ENCODE results near the gene PLXDC2.

The PLXDC2 gene

GRCh38 chr10:19874791-19875190 lies 58.6 kb downstream of the PLXDC2 start:
- no peak overlapping the region for H3K27ac ChIP-seq
- no peak for TF ChIP-seq CTCF (conservative IDR thresholded peaks at IDR 0.05)

DNA sequence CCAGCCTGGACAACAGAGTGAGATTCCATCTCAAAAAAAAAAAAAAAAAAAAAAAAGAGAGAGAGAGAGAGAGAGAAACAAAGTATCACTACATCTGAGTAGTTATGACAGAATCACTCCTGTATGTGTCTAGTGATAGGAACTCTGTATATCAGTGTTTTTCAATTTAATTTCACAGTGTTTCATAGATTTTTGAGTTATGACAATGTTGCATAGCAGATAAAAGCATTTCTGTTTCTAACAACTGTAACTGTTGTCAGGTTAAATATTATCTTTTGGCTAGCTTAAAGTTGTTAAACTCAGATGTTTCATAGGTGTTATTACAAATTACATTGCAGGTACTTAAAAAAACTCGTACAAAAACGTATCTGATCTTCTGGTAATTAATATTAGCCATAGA lies 60.3 kb downstream of the PLXDC2 start:
- no peak overlapping the region for H3K27ac ChIP-seq
- no peak for TF ChIP-seq CTCF (conservative IDR thresholded peaks at IDR 0.05)

DNA sequence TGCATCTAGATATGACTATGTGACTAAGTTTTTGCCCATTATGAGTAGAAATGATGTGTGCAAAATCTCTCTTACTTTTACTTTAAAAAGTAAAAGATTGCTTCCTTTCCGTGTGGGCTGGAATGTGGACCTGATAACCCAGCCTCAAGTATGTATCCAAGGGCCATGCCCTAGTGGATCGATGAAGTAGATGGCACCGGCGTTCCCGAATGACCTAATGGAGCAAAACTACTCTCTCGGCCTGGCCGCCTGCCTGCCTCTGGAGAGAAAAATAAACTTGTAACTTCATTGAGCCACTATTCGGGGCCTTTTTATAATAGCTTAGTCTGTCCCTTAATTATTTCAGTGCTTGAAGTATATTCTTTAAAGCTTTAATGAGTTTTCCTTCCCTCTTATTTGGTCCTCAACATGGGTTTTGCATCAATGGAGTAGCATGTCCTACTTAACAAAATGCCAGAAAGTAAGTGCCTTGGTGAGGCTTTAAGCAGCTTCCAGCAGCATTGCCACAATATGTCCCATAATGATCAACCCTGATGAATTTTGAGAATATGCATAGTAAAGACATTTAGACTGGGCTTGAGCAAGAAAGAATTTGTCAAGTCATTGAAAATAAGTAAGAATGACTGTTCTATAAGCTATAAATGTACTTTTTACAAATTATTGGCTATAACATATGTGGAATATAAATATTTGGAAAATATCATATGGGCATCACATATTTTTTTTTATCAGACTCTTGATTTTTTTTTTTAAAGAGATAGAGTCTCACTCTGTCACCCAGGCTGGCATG lies 61.4 kb downstream of the PLXDC2 start:
- no peak overlapping the region for H3K27ac ChIP-seq
- TF ChIP-seq CTCF (conservative IDR thresholded peaks at IDR 0.05): no peak

- no peak for TF ChIP-seq CTCF (conservative IDR thresholded peaks at IDR 0.05)
- H3K27ac ChIP-seq: no peak overlapping the region
Measured at GRCh38 chr10:19882621-19883020, 66.4 kb downstream of the PLXDC2 start.

GRCh38 chr10:19888061-19888660 lies 71.9 kb downstream of the PLXDC2 start:
- no peak overlapping the region; the same call in 1 of the 2 replicates for H3K27ac ChIP-seq
- no peak for TF ChIP-seq CTCF (conservative IDR thresholded peaks at IDR 0.05)

GRCh38 chr10:19889256-19889655 lies 73.0 kb downstream of the PLXDC2 start:
- no peak for TF ChIP-seq CTCF (conservative IDR thresholded peaks at IDR 0.05)
- no peak overlapping the region for H3K27ac ChIP-seq

DNA sequence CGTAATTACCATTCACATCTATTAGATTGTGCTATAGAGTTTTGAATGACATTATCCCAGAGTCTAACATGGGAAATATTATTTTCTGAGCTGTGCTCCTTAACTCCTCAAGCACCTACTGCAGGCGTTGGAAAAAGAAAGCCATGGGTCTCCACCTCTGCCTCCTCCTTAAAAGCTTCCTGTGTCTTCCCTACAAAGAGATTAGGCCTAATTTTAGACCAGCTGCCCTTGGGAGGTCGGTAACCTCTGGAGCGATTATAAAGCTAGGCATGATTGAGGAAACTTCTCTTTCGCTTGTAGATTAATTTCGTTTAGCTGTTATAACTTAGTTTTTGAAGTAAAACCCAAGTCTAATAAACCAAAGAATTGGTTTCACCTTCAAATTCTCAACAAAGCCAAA lies 75.2 kb downstream of the PLXDC2 start:
- H3K27ac ChIP-seq: no peak overlapping the region
- TF ChIP-seq CTCF (conservative IDR thresholded peaks at IDR 0.05): no peak
